HEK293T (cell line): ENCODE data around the gene NSF.

Experiments used
- BHLHE40 ChIP-seq: fragments of 450-650 bp; IDR thresholded peaks from 2 replicates; pipeline ENCODE4 v1.6.1; 2016; ENCODE audit warnings: mild to moderate bottlenecking, moderate library complexity, borderline replicate concordance
- FOXK2 ChIP-seq: fragments of 450-650 bp; IDR thresholded peaks from 2 replicates; pipeline ENCODE4 v1.6.1; 2016; ENCODE audit warnings: mild to moderate bottlenecking
- HDGF ChIP-seq: fragments of 450-650 bp; IDR thresholded peaks from 2 replicates; pipeline ENCODE4 v1.6.1; 2017; ENCODE audit warnings: antibody characterized with exemption, borderline replicate concordance
- NFRKB ChIP-seq: fragments of 450-650 bp; IDR thresholded peaks from 2 replicates; pipeline ENCODE4 v1.6.1; 2016; ENCODE audit warnings: mild to moderate bottlenecking, moderate library complexity
- SP1 ChIP-seq: fragments of 450-650 bp; IDR thresholded peaks from 2 replicates; pipeline ENCODE4 v1.6.1; 2017
- TARDBP ChIP-seq: fragments of 450-650 bp; IDR thresholded peaks from 2 replicates; pipeline ENCODE4 v1.6.1; 2016
- ZNF384 ChIP-seq: fragments of 450-650 bp; IDR thresholded peaks from 2 replicates; pipeline ENCODE4 v1.6.1; 2016

DNA sequence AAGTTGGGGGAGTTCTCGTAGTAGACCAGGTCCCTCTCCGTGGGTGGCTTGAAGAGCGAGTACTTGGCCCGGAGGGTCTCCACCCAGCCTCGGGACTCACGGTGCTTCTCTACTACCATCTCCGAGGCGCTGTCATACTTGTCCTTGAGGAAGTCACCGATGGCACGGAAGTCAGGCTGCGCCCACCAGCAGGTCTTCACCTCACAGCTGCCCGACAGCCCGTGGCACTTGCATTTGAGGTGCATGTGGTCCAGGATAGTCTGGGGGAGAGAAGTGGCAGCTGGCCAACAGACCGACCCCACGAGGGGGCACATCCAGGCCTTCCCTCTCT lies 178.0 kb downstream of the NSF start:
- TF ChIP-seq ZNF384 (no peak), BHLHE40 (no peak), HDGF (no peak), TARDBP (no peak), SP1 (no peak), FOXK2 (no peak), NFRKB (no peak)
